Glomerular endothelial cell (primary cell): ENCODE data around the gene KRT7. TPM values are rescaled to one million over a fixed set of nuclear protein-coding genes. Genes with fewer than 3 reads are reported as not detected.
"Not testable (repeated sequence)": the region's sequence is repeated elsewhere in the genome, so short reads cannot be mapped to it uniquely, and the experiment has no call there.

Experiments
- DNase-seq: peaks from one replicate; pipeline ENCODE4 v3.0.0-alpha.2; 2011; ENCODE audit warnings: low read depth, low spot score; ENCODE audit errors: extremely low read depth
- total RNA-seq: library from RNA; depleted of rRNA; stranded (reverse); fragments of >200 nt; gene quantifications from 2 replicates; pipeline ENCODE4 v1.2.3, GENCODE V29; 2015

The KRT7 gene
- total RNA-seq, 1 donor from 2014 or later, result 92.6 TPM

- DNase-seq, result no peak
Measured at GRCh38 chr12:52274521-52275120, 41.6 kb downstream of the KRT7 start, which contains the start of gene KRT86. Gene KRT86, plus strand, starts transcription at chr12:52274645. Its CDS starts 27,272 bp downstream, at chr12:52301917.

GRCh38 chr12:52275686-52276085 lies 42.6 kb downstream of the KRT7 start:
- no peak for DNase-seq

DNA sequence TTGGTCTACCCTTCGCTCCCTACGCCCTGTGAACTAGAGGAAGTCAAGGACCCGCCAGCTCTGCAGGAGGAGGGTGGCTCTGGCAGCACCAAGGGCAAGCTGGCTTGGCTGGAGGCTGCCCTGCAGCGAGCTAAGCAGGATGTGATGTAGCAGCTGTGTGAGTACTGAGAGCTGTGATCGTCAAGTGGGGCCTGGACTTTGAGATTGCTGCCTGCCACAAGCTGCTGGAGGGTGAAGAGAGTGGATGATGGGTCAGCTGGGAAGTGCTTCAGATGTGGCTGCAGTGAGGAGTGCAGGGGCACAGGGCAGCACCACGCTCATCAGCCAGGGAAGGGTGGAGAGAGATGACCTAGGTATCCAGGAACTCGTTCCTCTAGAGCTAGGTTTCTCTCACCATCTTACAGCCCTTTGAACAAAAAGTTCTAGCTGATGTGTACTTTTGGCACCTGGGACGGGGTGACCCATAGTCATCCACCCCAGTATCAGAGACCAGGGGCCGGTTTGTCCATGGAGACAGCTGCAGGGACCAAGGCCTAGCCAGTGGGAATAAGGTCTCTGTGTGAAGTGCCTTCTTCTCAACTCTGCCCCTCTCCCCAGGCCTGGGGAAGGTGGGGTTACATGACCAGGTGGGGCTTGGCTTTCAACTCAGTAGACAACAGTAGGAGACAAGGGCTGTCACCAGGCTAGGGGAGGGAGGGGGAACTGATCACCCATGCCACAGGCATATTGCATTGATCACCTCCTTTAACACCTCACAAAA lies 44.6 kb downstream of the KRT7 start:
- no peak for DNase-seq

DNA sequence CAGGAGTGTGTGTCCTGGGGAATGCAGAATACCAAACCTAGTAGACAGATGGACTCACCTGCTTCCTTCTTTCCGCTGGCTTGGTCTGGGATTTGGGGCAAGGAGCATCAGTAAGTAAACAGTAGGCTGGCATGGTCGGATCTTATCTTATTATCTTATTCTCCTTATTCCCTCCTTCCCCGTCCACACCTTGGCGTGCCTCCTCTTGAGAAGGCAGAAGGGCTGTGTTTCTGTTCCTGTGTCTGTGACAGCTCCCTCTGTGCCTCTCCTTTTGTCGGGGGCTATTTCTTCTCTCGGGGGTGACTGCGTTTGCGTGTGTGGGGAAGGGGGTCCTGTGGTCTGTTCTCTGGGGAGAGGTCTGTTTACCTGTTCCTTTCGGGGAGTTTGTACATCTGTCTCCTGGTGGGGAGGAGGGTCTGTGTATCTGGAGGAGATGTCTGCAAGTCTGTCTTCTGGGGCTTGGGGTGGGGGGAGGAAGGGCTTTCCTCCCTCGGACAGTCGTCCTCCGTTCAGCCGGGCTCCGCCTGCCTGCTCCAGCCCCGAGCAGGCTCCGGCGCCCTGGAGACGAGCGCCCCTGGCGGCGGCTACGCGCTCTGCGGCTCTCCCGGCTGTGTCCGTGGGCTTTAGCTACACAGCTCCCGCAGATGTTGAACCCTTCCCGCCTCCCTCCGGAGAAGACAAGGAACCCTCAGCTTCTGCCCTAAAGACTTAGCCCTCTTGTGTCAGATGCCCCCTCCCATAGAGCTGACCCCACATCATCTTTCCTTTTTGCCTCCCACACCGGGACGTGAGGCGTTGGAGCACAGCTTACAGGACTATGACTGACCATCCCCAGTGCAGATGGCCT lies 45.8 kb downstream of the KRT7 start:
- no peak for DNase-seq

DNA sequence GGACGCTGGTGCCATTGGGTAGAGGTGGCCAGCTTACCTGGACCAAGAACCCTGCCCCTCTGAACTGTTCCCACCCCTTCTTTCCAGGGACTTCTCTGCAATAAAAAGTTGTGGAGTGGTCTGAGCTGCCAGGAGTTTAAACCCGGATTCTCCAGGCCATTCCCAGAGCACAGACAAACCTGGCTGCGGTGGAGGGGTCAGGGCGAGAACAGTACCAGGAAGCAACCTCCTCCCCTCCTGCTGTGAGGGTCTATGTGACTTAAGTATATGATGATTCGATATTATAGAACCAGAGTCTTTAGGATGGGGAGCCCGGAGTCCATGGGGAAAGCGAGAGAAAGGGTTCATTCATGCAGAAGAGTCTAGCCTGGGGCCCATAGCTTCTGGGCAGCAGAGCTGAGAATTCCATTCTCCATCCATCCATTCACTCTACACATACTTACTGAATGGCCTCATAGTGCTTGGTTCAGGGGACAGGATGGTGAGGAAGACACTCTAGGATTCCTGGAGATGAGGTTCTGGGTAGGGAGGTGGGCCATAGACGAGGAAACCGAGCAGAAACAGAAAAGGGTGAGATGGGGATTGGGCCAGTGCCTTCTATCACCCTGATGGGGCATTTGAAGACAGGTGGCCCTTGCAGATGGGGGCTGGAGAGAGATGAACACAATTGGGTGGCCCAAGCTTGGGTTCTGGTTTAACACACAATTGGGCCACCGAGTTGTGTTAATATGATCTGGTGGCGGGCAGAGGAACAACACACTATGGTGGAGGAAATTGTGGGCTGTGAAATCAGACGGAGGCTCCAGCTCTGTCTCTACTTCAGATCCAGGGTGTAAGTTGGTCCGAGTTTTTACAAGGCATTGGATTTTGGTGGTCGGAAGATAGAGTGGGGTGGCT lies 46.6 kb downstream of the KRT7 start:
- DNase-seq, result no peak

GRCh38 chr12:52280319-52280795 lies 47.3 kb downstream of the KRT7 start:
- DNase-seq, result no peak

GRCh38 chr12:52280796-52281560 lies 47.9 kb downstream of the KRT7 start:
- DNase-seq, result no peak

DNA sequence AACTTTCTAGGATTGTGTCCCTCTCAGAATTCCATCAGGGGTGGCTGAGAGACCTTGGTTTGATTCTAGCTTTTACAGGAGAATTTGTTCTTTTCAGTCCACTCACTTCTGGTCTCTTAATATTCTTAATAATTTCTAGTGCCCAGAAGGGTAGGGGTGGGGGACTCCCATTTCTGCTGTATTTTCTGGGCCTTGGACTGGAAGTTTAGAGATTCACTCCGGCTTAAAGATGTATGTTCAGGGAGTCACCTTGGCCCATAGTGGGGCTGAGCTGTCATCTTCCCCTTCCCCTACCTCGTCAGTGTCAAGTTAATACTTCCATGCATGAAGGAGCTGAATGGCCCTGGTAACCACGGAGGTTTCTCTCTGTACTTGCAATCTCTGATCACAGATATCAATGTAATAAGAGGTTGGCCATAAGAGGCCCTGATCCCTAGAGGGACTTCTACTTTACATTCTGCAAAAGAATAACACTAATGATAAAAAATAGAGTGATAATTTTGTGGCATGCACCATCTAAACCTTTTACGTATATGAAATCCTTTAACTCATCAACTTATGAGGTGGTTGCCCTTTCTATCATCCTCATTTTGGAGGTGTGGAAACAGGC lies 51.6 kb downstream of the KRT7 start:
- DNase-seq, result no peak

DNA sequence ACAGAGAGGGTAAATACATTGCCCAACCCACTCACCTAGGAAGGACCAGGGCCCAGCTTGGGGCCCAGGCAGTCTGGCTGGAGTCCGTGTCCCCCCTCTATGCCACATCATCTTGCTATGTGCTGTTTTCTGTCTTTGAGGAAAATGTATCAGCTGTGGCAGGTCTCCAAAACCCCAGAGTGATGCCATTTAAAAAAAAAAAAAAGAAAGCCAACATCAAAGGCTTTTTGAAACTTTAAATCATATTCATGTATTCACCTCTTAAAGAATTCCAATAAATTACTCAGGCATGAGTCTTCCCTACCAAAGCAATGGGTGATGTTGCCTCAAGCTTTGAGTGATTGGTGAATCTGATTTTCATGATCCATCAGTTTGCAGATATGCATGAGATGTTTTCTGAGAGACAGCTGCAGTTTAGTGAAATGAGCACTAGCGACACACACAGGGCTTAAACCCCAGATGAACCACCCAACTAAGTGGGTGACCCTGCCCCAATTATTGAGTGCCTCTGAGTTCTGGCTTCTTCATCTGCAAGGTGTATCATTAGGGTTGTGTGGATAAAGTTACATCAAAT lies 52.2 kb downstream of the KRT7 start:
- no peak for DNase-seq

- DNase-seq, result no peak
Measured at GRCh38 chr12:52285851-52286530, 52.9 kb downstream of the KRT7 start.

DNA sequence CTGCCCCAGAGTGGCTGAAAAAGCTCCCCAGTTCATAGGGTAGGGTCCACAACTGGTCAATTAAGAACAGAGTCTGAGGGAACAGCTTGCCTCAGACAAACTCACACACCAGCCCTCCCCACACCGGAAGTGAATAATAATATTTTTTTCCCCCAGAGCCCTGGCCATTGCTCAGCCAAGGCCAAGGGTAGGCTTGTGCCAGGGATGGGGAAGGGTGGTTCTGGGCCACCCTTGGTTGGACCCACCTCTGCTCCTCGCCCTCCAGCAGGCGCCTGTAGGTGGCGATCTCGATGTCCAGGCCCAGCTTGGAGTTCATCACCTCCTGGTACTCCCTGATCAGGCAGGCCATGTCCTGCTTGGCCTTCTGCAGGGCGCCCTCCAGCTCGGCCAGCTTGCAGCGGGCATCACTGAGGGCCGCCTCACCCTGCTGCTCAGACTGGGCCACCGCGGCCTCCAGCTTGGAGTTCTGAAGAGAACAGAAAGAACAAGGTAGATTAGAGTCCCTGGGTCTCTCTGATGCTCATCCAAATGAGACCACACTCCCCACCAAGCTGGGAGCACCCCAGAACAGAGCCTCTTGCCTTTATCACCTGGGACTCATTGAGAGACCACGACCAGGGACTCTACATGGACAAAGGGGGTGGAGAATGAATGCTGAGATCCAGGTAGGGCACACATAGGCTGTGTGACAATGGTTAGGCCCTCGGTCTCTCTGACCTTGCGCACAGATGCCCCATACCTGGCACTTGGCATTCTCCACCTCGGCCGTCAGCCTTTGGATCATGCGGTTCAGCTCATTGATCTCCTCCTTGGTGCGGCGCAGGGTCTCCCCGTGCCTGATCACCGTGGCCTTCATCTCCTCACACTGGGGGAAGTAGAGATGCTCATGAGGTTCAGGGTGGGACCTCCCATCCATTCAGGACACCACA lies 54.1 kb downstream of the KRT7 start:
- DNase-seq, result not testable (repeated sequence)

DNA sequence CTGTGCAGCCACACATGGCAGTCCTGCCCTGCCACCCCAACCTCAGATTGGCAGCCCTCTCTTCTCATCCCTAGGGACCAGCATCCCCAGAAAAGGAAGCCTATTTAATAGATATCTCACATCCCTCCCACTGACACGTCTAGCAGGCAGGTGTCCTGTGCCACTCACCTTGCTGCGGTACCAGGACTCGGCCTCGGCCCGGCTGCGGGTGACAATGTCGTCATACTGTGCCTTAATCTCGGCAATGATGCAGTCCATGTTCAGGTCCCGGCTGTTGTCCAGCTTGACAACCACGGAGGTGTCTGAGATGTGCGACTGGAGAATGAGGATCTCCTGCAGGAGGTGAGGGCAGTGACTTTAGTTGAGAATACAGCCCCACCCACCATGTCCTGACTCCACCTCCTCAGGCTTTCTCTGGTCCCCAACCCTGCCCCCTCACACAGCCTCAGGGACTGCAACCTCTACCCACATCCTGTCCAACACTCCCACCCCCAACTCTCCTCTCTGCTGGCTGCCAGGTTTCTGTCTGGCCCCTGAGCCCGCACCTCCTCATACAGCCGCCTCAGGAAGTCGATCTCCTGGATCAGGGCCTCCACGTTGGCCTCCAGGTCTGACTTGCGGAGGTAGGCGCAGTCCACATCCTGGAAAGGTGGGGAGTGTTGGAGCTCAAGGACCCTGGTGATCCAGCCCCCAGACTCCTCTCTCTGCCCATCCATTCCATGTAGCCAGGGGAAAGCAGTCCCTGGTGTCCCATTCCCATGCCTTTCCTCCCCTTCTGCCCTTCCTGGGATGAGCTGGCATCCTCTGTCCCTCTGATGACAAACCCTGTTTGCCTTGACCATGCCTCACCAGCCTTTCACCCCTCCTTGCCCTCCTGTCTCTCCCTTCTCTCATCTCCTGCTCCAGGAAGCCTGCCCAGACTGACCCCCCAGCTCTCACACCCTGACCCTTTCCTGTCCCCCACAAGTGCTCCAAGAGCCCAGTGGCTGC lies 55.1 kb downstream of the KRT7 start:
- DNase-seq, result not testable (repeated sequence)

GRCh38 chr12:52290483-52291134 lies 57.6 kb downstream of the KRT7 start:
- DNase-seq, result not testable (repeated sequence)

DNA sequence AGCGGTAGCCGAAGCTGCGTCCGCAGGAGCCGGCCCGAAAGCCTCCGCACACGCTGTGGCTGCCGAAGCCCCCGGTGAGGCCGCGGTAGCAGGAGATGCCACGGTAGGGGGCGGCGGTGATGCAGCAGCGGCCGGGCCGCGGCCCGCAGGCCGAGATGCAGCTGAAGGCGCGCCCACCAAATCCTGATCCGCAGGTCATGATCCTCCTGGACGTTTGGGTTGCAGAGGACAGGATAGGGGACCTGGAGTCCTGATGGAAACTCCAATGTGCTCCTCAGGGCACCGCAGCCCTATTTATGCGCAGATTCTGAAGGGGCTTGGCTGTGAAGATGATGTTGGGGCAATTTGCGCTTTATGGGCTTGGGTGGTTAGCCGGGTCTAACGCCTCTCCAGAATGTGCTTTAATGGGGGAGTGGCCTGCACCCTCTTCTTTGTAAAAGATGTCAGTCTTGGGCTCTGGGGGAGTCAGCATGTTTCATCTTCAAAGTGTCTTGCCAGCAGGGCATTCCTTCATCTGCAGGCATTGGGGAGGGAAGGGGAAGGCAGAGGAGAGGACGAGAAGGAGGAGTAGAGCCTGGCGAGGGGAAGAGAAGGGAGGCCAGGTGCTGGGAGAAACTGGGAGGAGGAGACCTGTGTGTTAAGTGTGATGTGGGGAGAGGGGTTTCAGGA lies 58.4 kb downstream of the KRT7 start, which contains the start of gene KRT81:
Gene KRT81, minus strand, starts transcription at position 268 of the 669 bp plus-strand sequence. Its CDS starts 69 bp downstream, at position 199.
- no peak for DNase-seq

DNA sequence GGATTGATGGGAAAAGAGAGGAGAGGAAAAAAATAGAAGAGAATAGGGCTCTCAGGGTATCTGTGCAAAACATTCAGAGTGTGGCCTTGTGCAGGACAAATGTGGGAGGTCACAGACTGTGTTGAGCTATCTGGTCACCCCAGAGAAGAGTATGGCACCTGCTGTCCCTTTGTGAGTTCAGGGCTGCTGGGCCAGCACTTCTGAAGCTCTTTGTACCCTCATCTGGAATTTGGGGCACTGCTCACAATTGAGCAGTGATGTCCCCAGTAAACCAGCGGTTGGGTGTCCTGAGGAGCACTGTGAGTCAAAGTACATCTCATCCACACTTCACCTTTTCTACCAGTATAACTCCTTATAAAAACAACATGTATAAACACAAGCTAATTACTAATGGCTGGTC lies 60.9 kb downstream of the KRT7 start:
- no peak for DNase-seq
